GM13976 (cell line): ENCODE results near the gene ZNF512.

Experiments
- DNase-seq: peaks from one replicate; pipeline ENCODE4 v3.0.0; 2012; ENCODE audit warnings: low spot score
- in situ Hi-C: fragments of 300-500 bp; cut with MboI; formaldehyde crosslinking; loops from one replicate; pipeline ENCODE4 v1.12.0; 2022; ENCODE audit warnings: low sequenced_read_pairs, mixed read lengths, inconsistent platforms; ENCODE audit not compliant: unreplicated experiment
- TF ChIP-seq, protein P1 (sequence below): IDR thresholded peaks from 2 replicates; pipeline ENCODE4 v1.5.1; 2012; ENCODE audit warnings: borderline replicate concordance, mild to moderate bottlenecking; ENCODE audit not compliant: insufficient read depth; ENCODE audit errors: extremely low read depth, missing control alignments, control extremely low read depth

ZNF512 gene

DNA sequence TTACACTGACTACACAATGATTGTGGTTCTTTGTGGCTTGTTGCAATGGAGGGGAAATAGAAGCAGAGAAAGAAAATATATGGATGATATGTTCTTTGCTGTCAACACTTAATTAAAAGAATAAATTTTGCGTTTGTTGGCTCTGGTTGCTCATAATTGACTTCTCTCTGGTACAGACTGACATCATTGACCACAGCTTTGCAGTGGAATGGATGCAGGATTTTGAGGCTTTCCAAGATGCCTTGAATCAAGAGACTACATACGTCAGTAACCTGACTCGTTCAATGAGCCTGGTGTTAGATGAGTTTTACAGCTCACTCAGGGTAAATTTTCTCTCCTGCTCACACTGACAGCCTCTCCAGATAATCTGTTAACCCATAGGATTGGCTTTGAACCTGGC, 55.9 kb downstream of the ZNF512 start:
- no peak for DNase-seq
- TF ChIP-seq, protein P1, sequence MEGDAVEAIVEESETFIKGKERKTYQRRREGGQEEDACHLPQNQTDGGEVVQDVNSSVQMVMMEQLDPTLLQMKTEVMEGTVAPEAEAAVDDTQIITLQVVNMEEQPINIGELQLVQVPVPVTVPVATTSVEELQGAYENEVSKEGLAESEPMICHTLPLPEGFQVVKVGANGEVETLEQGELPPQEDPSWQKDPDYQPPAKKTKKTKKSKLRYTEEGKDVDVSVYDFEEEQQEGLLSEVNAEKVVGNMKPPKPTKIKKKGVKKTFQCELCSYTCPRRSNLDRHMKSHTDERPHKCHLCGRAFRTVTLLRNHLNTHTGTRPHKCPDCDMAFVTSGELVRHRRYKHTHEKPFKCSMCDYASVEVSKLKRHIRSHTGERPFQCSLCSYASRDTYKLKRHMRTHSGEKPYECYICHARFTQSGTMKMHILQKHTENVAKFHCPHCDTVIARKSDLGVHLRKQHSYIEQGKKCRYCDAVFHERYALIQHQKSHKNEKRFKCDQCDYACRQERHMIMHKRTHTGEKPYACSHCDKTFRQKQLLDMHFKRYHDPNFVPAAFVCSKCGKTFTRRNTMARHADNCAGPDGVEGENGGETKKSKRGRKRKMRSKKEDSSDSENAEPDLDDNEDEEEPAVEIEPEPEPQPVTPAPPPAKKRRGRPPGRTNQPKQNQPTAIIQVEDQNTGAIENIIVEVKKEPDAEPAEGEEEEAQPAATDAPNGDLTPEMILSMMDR: no peak
- in situ Hi-C loops: no loop called here

DNA sequence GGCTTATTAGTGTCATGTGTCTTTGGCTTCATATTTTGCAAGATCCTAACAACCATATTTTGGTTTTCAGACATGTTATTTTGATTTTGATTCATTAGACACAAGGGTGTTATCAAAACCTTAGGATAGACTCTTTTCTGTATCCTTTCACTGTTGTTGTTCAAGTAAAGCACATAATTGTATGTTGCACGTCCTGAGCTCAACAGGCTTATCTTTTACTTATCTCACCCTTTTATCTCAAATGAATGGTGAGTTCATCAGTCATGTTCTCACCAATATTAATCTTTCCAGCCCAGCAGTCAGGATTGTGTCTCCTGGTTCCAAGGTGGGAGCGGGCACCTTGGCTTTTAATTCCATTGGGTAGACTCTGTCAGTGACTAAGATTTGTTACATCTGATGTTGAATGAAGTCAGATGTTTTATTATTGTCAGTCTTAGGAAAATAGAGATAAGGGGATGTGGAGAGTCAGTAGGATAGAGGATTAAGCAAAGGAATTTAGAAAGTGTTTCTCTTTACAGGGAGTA, 57.9 kb downstream of the ZNF512 start:
- TF ChIP-seq, protein P1: no peak
- no peak for DNase-seq
- in situ Hi-C loops: no loop called here

DNA sequence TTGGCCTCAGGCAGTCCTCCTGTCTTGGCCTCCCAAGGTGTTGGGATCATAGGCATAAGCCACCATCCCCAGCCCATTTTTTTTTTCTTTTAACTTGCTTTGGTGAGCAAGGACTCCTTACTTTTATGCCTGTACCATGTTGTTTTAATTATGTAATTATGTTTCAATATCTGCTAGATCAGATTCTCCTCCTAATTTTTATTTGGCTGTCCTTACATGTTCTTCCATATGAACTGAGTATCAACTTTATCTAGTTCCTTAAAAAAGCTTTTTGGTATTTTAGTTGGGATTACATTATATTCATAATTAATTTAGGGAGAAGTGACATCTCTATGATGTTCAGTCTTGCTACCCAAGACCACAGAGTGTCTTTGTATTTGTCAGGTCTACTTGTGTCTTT, 62.4 kb downstream of the ZNF512 start:
- in situ Hi-C loops: no loop called here
- TF ChIP-seq, protein P1: no peak
- DNase-seq: no peak

DNA sequence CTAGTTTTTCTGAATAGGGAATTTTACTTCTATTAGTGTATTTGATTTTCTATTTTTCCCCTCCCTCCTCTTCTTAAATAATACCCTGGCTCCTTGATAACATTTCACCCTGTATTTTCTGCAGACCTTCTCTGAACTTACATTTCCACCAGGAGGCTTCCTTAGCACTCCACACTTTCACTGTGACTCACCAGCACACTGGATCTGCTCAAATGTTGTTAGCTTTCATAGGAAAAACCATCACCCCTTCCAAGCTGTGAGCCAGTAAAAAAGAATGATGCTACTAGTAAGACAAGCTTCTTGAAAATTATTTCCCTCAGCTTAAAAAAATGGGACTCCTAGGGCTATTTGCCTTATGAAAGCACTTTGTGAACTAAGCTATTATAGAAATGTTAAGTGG, 64.4 kb downstream of the ZNF512 start:
- in situ Hi-C loops: no loop called here
- DNase-seq: no peak
- TF ChIP-seq, protein P1: no peak

DNA sequence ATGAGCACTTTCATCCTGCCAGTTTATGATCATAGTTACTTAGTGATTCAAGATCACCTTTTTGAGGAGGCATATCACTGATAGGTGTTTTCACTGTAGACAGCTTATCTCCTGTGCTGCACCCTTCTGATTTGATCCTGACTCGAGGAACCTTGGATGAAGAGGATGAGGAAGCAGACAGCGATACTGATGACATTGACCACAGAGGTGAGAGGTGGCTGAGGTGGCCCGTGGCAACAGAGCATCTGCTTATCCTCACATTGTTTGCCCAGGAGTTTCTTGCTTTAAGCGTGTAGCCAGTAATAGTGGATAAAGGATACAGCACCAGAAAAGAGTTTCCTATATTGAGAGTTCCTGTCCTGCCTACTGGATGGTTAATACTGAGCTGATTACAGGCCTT, 64.9 kb downstream of the ZNF512 start:
- in situ Hi-C loops: no loop called here
- TF ChIP-seq, protein P1: no peak
- no peak for DNase-seq

DNA sequence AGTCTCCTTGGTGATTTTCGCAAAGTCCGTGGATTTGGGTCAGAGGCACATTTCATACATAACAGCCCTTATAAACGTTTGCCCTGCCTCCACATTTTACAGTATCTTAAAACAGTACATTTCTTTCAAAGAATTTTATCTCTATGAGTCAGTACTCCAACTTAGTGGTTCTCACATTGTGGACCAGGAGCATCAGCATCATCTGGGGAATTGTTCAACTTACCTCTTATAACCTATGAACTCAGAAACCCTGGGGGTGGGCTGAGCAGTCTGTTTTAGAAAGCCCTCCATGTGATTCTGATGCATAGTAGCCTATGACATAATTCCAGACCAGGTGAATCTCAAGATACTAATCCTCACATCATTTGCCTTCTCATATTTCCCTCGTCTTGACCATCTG, 68.2 kb downstream of the ZNF512 start:
- no peak for DNase-seq
- TF ChIP-seq, protein P1: no peak
- in situ Hi-C loops: no loop called here

DNA sequence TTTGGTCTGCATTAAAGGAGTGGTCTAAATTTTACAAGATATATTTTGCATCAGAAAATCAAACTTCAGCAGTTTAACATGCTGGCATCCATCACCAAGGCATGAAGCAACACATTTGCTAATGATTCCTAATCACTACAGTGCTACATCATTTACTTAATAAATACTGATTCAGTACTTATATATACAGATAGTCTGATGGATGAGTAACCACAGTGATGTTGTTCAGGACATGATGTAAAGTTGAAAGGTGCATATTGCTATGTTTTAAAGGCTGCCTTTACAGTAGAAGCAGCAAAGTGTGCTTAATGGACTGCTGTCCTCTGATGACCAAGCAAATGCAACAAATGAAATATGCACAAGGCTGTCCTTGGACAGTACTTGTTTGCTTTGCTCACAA, 69.5 kb downstream of the ZNF512 start:
- no peak for DNase-seq
- in situ Hi-C loops: no loop called here
- TF ChIP-seq, protein P1: no peak
